Lower leg skin (tissue), 4 donors: ENCODE results near the gene KLF7. TPM values are rescaled to one million over a fixed set of nuclear protein-coding genes. Genes with fewer than 3 reads are reported as not detected.

Source experiments
- DNase-seq, 2 donors: peaks; one replicate each; pipeline ENCODE4 v3.0.0-alpha.2; 2019; ENCODE audit warnings: low spot score in 2 of 2
- H3K4me3 ChIP-seq: fragments of 200-600 bp; sonication (generic); 2 replicates; pipeline ENCODE4 v1.5.1; 2017; ENCODE audit warnings: mild to moderate bottlenecking, low read depth; ENCODE audit not compliant: poor library complexity, severe bottlenecking
- POLR2A ChIP-seq, 2 donors: fragments of 450-650 bp; IDR thresholded peaks; one replicate each; pipeline ENCODE4 v1.6.1; 2016 to 2017; ENCODE audit warnings: antibody characterized with exemption in 2 of 2, mild to moderate bottlenecking in 1 of 2, moderate library complexity in 1 of 2
- WGBS, 2 donors: methylation state at CpG; one replicate each; pipeline ENCODE4 v1.1.5; 2018; 5-methylcytosine and 5-hydroxymethylcytosine counted together
- intact Hi-C: fragments of 100-400 bp; cut with DNase I; formaldehyde crosslinking; loops from one replicate; pipeline ENCODE4 v1.15.0; 2023; ENCODE audit warnings: low total_unique reads
- total RNA-seq, 4 donors: library from RNA; depleted of rRNA; stranded (reverse); fragments of >200 nt; gene quantifications; one replicate each; pipeline ENCODE4 v1.1.0, GENCODE V29; 2016
- TF ChIP-seq, protein P1 (sequence below), 3 donors: fragments of 450-650 bp; IDR thresholded peaks; one replicate each; pipeline ENCODE4 v1.5.1; 2016; ENCODE audit warnings: antibody characterized with exemption in 3 of 3, mild to moderate bottlenecking in 3 of 3, moderate library complexity in 2 of 3

The KLF7 gene
- total RNA-seq, 4 donors from 2014 or later: 10.7 to 26.4 (median 13.5) TPM

DNA sequence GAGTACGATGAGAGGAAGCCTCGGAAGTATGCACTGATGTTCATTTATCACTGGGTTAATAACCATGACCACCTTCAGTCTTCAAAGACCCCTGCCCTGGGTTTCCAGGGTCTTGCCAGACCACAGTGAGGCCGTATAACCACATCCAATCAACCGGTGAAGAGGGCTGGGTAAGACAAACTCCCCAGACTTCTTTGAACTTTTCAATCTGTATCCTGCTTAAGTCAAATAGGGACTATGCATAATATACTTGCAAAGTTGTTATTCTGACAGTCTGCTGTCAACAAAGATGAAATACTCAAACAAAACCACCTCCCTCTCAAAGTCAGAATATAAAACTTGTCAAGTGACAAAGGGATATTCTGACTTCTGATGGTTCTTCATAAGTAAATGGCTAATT lies 54.0 kb downstream of the KLF7 start:
- intact Hi-C loops: no loop called here
- DNase-seq: no peak
- TF ChIP-seq, protein P1, sequence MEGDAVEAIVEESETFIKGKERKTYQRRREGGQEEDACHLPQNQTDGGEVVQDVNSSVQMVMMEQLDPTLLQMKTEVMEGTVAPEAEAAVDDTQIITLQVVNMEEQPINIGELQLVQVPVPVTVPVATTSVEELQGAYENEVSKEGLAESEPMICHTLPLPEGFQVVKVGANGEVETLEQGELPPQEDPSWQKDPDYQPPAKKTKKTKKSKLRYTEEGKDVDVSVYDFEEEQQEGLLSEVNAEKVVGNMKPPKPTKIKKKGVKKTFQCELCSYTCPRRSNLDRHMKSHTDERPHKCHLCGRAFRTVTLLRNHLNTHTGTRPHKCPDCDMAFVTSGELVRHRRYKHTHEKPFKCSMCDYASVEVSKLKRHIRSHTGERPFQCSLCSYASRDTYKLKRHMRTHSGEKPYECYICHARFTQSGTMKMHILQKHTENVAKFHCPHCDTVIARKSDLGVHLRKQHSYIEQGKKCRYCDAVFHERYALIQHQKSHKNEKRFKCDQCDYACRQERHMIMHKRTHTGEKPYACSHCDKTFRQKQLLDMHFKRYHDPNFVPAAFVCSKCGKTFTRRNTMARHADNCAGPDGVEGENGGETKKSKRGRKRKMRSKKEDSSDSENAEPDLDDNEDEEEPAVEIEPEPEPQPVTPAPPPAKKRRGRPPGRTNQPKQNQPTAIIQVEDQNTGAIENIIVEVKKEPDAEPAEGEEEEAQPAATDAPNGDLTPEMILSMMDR (IDR thresholded peaks at IDR 0.05): no peak
- TF ChIP-seq POLR2A (IDR thresholded peaks at IDR 0.05): no peak
- no peak overlapping the region for H3K4me3 ChIP-seq
- WGBS, 2 donors: 90 to 91% methylated on average over 4 of the region's 4 CpGs

DNA sequence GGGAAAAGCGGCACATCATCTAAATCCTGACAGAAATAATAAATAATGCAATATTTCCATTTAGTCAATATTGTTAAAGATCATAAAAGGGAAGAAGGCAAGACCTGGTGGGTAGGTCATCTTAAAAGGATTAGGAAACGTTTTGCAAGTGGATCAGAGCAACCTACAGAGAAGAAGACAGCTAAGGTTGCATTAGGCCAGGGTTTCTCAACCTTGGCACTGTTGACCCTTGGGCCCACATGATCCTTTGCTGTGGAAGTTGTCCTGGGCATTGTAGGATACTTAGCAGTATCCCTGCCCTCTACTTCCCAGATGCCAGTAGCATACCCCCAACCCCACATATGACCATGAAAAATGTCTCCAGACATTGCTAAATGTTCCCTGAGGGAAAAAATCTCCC lies 55.0 kb downstream of the KLF7 start:
- no peak for TF ChIP-seq POLR2A (IDR thresholded peaks at IDR 0.05)
- TF ChIP-seq, protein P1 (IDR thresholded peaks at IDR 0.05): no peak
- 90 to 92% methylated on average over 2 of the region's 2 CpGs for WGBS, 2 donors
- no peak overlapping the region for H3K4me3 ChIP-seq
- no peak for DNase-seq
- intact Hi-C loops: no loop called here

DNA sequence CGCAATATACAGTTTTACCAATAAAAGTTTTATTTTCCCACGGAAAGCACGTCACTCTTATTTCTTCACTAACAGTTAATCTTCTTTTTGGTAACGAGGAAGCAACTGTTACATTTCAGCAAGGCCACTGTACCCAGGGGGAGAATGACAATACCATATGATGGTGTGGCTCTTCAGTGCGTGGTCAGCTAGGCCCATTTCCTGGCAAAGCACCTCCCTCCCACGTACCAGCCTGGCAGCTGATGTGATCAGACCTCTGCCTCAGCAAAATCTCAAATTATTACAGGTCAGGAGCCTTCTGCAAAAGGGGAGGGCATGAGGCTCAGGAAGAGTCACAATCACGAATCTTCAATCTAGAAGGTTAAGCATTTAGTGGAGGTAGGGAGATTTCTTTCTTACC lies 55.4 kb downstream of the KLF7 start:
- TF ChIP-seq POLR2A (IDR thresholded peaks at IDR 0.05): no peak
- TF ChIP-seq, protein P1 (IDR thresholded peaks at IDR 0.05): no peak
- DNase-seq: no peak
- intact Hi-C loops: no loop called here
- H3K4me3 ChIP-seq: no peak overlapping the region
- WGBS, 2 donors: 87 to 90% methylated on average over 7 of the region's 7 CpGs

DNA sequence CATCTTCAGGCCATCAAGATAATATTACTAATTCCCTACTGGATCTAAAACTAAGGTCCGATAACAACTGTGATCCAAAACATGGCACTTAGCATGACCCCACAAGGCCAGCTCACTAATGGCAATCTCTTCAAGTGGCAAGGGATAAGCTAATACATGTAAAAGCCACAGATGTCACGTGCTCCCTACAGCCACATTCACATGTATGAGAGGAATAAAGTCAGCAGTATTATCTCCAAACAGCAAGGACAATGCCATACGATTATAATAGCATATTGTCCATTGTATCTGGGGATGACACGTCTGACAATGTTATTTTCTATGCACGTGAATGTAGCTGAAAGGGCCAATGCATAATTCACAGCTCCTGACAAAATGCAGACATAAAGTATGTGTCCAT lies 56.0 kb downstream of the KLF7 start:
- DNase-seq: no peak
- no peak overlapping the region for H3K4me3 ChIP-seq
- TF ChIP-seq POLR2A (IDR thresholded peaks at IDR 0.05): no peak
- TF ChIP-seq, protein P1 (IDR thresholded peaks at IDR 0.05): no peak
- intact Hi-C loops: no loop called here
- WGBS, 2 donors: 74 to 92% methylated on average over 5 of the region's 5 CpGs

DNA sequence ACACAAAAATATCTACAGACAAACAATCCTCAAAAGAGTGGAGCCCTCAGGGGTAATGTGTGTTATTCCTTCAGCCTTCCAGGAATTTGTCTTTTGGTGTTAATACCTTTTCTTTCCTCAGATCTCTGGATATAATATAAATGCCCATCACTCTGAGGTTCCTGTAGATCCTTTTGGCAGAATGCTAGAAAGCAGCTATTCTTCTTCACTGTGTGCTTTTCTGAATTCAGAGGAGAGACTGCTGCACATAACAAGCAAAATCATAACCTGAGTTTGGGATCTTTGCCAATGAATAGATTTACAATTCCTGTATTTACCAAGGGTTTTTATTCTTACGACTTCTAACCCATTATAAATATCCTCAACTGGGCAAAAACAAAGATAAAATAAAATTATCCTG lies 57.3 kb downstream of the KLF7 start:
- no peak overlapping the region for H3K4me3 ChIP-seq
- 67 to 82% methylated on average over 1 of the region's 1 CpG for WGBS, 2 donors
- DNase-seq: no peak
- no peak for TF ChIP-seq POLR2A (IDR thresholded peaks at IDR 0.05)
- TF ChIP-seq, protein P1 (IDR thresholded peaks at IDR 0.05): no peak
- intact Hi-C loops: no loop called here

DNA sequence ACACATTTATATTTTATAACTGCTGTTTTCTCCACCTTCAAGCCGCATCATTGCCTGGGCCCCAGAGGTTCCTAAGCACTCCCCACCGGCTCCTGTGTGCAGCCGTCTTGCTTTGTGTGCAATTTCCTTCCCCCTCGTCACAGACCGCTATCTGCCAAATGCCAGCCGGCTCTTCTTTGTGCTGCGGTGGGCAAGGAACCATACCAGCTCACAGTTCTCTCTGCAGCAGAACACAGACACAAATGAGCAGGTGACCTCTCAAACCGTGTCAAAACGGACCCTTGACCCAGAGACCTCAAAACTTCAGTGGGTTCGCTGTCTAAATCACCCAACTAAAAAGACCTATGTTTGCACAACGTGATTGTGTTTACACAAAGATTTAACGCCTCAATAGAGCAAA lies 58.2 kb downstream of the KLF7 start:
- intact Hi-C loops: no loop called here

More for the DNA sequence above, 58.2 kb downstream of the KLF7 start:
- no peak for TF ChIP-seq POLR2A (IDR thresholded peaks at IDR 0.05)
- TF ChIP-seq, protein P1 (IDR thresholded peaks at IDR 0.05): no peak
- no peak for DNase-seq
- 72 to 75% methylated on average over 12 of the region's 12 CpGs for WGBS, 2 donors
- H3K4me3 ChIP-seq: no peak overlapping the region
